GM12892 (cell line): ENCODE measurements around the gene TET1.
"Not testable (repeated sequence)": the region's sequence is repeated elsewhere in the genome, so short reads cannot be mapped to it uniquely, and the experiment has no call there.

ENCODE experiments used
- POLR2A ChIP-seq: IDR thresholded peaks from 2 replicates; pipeline ENCODE4 v1.6.1; 2011; ENCODE audit warnings: low read depth, low read length, control low read depth
- POLR2AphosphoS5 ChIP-seq: IDR thresholded peaks from 2 replicates; pipeline ENCODE4 v1.6.1; 2011; ENCODE audit warnings: low read depth, low read length, control low read depth
- TAF1 ChIP-seq: IDR thresholded peaks from 2 replicates; pipeline ENCODE4 v1.6.1; 2011; ENCODE audit warnings: low read depth, mild to moderate bottlenecking, control low read depth, low read length, borderline replicate concordance

- TF ChIP-seq POLR2AphosphoS5, POLR2A, TAF1: not testable (repeated sequence)
These were observed 180.5 kb downstream of the TET1 start for GRCh38 chr10:68740676-68741075.
